ENCODE data around the gene P2RY14. TPM values are rescaled to one million over a fixed set of nuclear protein-coding genes. Genes with fewer than 3 reads are reported as not detected.
A peak's percentile ranks its signal among the peaks of the same experiment; 100 is the strongest.

The P2RY14 gene
- total and polyA plus RNA-seq, 2 experiments from 2014 or later = 0.95 TPM; not detected in 1

GRCh38 chr3:151314593-151314992 is 36.3 kb upstream of the P2RY14 start:
- no peaks in the 10 kb centered on the region for H4K20me1 ChIP-seq (replicated peaks; ENCODE audit: insufficient read depth)
- Mint-ChIP-seq H3K9me3 (no peaks in the 10 kb centered on the region), H3K4me1 (peaks cover 53% of the 10 kb centered on the region), H3K4me3 (no peak overlapping the region), H3K27ac (peak overlapping the region; percentile 48), H3K27me3 (ENCODE audit: insufficient read depth, low read depth, poor library complexity) (no peaks in the 10 kb centered on the region), H3K36me3 (ENCODE audit: low read depth) (no peaks in the 10 kb centered on the region)
- ATAC-seq (no peak), DNase-seq (ENCODE audit: low spot score) (no peak)
- peaks cover 44% of the 10 kb centered on the region for H3K4me1 ChIP-seq (ENCODE audit: insufficient read depth)
- H3K27ac ChIP-seq (ENCODE audit: low read depth) = peak overlapping the region; percentile 68; the same call in 1 of the 2 replicates
- H2AFZ ChIP-seq = no peak overlapping the region
- no peaks in the 10 kb centered on the region for H3K9me2 ChIP-seq (ENCODE audit: insufficient read depth)
- no peak overlapping the region for H3K4me3 ChIP-seq
- no peak for TF ChIP-seq ZNF114 (CRISPR knock-in tag; IDR thresholded peaks at IDR 0.05)
- no peak for TF ChIP-seq ETS1 (IDR thresholded peaks at IDR 0.05)
- TF ChIP-seq ZNF462 (CRISPR knock-in tag; IDR thresholded peaks at IDR 0.05) = no peak
- TF ChIP-seq JUNB (IDR thresholded peaks at IDR 0.05; ENCODE audit: unreplicated experiment) = no peak
- TF ChIP-seq ZNF331 (CRISPR knock-in tag; IDR thresholded peaks at IDR 0.05; ENCODE audit: low read depth) = no peak
- no peak for TF ChIP-seq EZH2phosphoT487 (IDR thresholded peaks at IDR 0.05; ENCODE audit: unreplicated experiment)
- no peak for TF ChIP-seq POLR2AphosphoS5 (IDR thresholded peaks at IDR 0.05; ENCODE audit: low read depth)
- no peak for TF ChIP-seq REST (IDR thresholded peaks at IDR 0.05; ENCODE audit: unreplicated experiment)
- no peak for TF ChIP-seq CREB1 (CRISPR knock-in tag; IDR thresholded peaks at IDR 0.05; ENCODE audit: low read depth)
- TF ChIP-seq NANOG (IDR thresholded peaks at IDR 0.05; ENCODE audit: borderline replicate concordance) = no peak
- TF ChIP-seq STAT1 (IDR thresholded peaks at IDR 0.05; ENCODE audit: unreplicated experiment) = no peak
- no peak for TF ChIP-seq EZH2 (IDR thresholded peaks at IDR 0.05; ENCODE audit: low read depth, unreplicated experiment)
- no peak for TF ChIP-seq CTCF (conservative IDR thresholded peaks at IDR 0.05; ENCODE audit: low read depth in 2 of 2)
- H3F3A ChIP-seq (replicated peaks; ENCODE audit: low read depth) = no peaks in the 10 kb centered on the region
- H3K36me3 ChIP-seq (ENCODE audit: insufficient read depth) = no peaks in the 10 kb centered on the region
- no peak overlapping the region for H3K4me2 ChIP-seq
- no peaks in the 10 kb centered on the region for H3K27me3 ChIP-seq (ENCODE audit: insufficient read depth)
- no peaks in the 10 kb centered on the region for H3K79me2 ChIP-seq (replicated peaks; ENCODE audit: insufficient read depth)
